HepG2 (cell line): ENCODE measurements around the gene LGALS1. TPM values are rescaled to one million over a fixed set of nuclear protein-coding genes. Genes with fewer than 3 reads are reported as not detected.

Experiments used
- EEA1 ChIP-seq: sonication (generic); formaldehyde crosslinking; IDR thresholded peaks from 2 replicates; pipeline ENCODE4 v1.5.1; 2020; ENCODE audit warnings: mild to moderate bottlenecking, missing genetic modification reagents, borderline replicate concordance
- HNRNPLL ChIP-seq: fragments of 200-400 bp; formaldehyde crosslinking; IDR thresholded peaks from 2 replicates; pipeline ENCODE4 v1.6.1; 2017; ENCODE audit warnings: mild to moderate bottlenecking, low read depth, low read length; ENCODE audit not compliant: poor library complexity, severe bottlenecking
- JUN ChIP-seq: sonication (generic); formaldehyde crosslinking; IDR thresholded peaks from 2 replicates; pipeline ENCODE4 v1.4.0; 2020; ENCODE audit warnings: mild to moderate bottlenecking, missing genetic modification reagents
- MTERF4 ChIP-seq: sonication (generic); formaldehyde crosslinking; IDR thresholded peaks from 2 replicates; pipeline ENCODE4 v1.8.0; 2023; ENCODE audit warnings: mild to moderate bottlenecking, missing genetic modification reagents
- MXD1 ChIP-seq: sonication (generic); formaldehyde crosslinking; IDR thresholded peaks from 2 replicates; pipeline ENCODE4 v1.4.0; 2020; ENCODE audit warnings: mild to moderate bottlenecking, missing genetic modification reagents
- MXD4 ChIP-seq: IDR thresholded peaks from 2 replicates; pipeline ENCODE4 v1.6.1; 2016; ENCODE audit warnings: mild to moderate bottlenecking, missing biosample characterization, missing genetic modification reagents
- STAT5B ChIP-seq: sonication (generic); formaldehyde crosslinking; IDR thresholded peaks from 2 replicates; pipeline ENCODE4 v1.4.0; 2020; ENCODE audit warnings: missing genetic modification reagents
- TBL1XR1 ChIP-seq: fragments of 150-350 bp; IDR thresholded peaks from 2 replicates; pipeline ENCODE4 v1.6.1; 2014; ENCODE audit warnings: borderline replicate concordance, low read length; ENCODE audit not compliant: partially characterized antibody
- THAP11 ChIP-seq: IDR thresholded peaks from 2 replicates; pipeline ENCODE4 v1.6.1; 2016; ENCODE audit warnings: missing biosample characterization, missing genetic modification reagents
- ZNF20 ChIP-seq: sonication (generic); formaldehyde crosslinking; IDR thresholded peaks from 2 replicates; pipeline ENCODE4 v1.4.0; 2020; ENCODE audit warnings: mild to moderate bottlenecking, moderate library complexity, missing genetic modification reagents
- ZNF235 ChIP-seq: sonication (generic); formaldehyde crosslinking; IDR thresholded peaks from 2 replicates; pipeline ENCODE4 v1.8.1; 2023; ENCODE audit warnings: mild to moderate bottlenecking, missing genetic modification reagents, borderline replicate concordance
- ZNF367 ChIP-seq: sonication (generic); formaldehyde crosslinking; IDR thresholded peaks from 2 replicates; pipeline ENCODE4 v1.4.0; 2020; ENCODE audit warnings: missing genetic modification reagents, borderline replicate concordance
- ZNF572 ChIP-seq: sonication (generic); formaldehyde crosslinking; IDR thresholded peaks from 2 replicates; pipeline ENCODE4 v1.5.1; 2020; ENCODE audit warnings: mild to moderate bottlenecking, missing genetic modification reagents
- ZNF674 ChIP-seq: sonication (generic); formaldehyde crosslinking; IDR thresholded peaks from 2 replicates; pipeline ENCODE4 v1.5.0; 2020; ENCODE audit warnings: low read depth, mild to moderate bottlenecking, missing genetic modification reagents
- ZNF737 ChIP-seq: sonication (generic); formaldehyde crosslinking; IDR thresholded peaks from 2 replicates; pipeline ENCODE4 v1.5.0; 2020; ENCODE audit warnings: missing genetic modification reagents, mild to moderate bottlenecking, borderline replicate concordance
- ZSCAN25 ChIP-seq: sonication (generic); formaldehyde crosslinking; IDR thresholded peaks from 2 replicates; pipeline ENCODE4 v1.8.0; 2022; ENCODE audit warnings: mild to moderate bottlenecking, missing genetic modification reagents
- ZSCAN29 ChIP-seq: sonication (generic); formaldehyde crosslinking; conservative IDR thresholded peaks from 2 replicates; pipeline ENCODE4 v1.4.0; 2020; ENCODE audit warnings: mild to moderate bottlenecking, missing genetic modification reagents
- polyA plus RNA-seq, 8 experiments: library from polyadenylated mRNA; depleted of rRNA in 3 of 8; stranded (reverse) in 7 of 8; unstranded in 1 of 8; fragments of >200 nt; fragmentation: Illumina TruSeq in 4 of 8; extraction: Trizol in 4 of 8; gene quantifications; 2 replicates each; pipeline versions ENCODE4 v1.2.1 to v1.2.3, GENCODE V29; 2011 to 2016; ENCODE audit warnings: low read depth in 4 of 8, missing spikeins in 1 of 8, mixed read lengths in 1 of 8; ENCODE audit not compliant: insufficient read depth in 1 of 8
- total RNA-seq, 5 experiments: library from RNA; depleted of rRNA; stranded (reverse); fragments of >200 nt; fragmentation: Illumina TruSeq; extraction: Trizol; gene quantifications; 2 replicates each; pipeline ENCODE4 v1.2.3, GENCODE V29; 2016; ENCODE audit warnings: low read depth in 1 of 5
- TF ChIP-seq, protein P1 (sequence below): sonication (generic); formaldehyde crosslinking; IDR thresholded peaks from 2 replicates; pipeline ENCODE4 v1.4.0; 2020; ENCODE audit warnings: low read depth, missing genetic modification reagents
- TF ChIP-seq, protein P2 (sequence below): sonication (generic); formaldehyde crosslinking; IDR thresholded peaks from 2 replicates; pipeline ENCODE4 v1.5.0; 2020; ENCODE audit warnings: mild to moderate bottlenecking, missing genetic modification reagents, borderline replicate concordance

Gene LGALS1
- total and polyA plus RNA-seq, 2 of the 13 experiments (the other 11 are each of a cell fraction or from before 2014, with no cell fraction given): 103 to 858 TPM

DNA sequence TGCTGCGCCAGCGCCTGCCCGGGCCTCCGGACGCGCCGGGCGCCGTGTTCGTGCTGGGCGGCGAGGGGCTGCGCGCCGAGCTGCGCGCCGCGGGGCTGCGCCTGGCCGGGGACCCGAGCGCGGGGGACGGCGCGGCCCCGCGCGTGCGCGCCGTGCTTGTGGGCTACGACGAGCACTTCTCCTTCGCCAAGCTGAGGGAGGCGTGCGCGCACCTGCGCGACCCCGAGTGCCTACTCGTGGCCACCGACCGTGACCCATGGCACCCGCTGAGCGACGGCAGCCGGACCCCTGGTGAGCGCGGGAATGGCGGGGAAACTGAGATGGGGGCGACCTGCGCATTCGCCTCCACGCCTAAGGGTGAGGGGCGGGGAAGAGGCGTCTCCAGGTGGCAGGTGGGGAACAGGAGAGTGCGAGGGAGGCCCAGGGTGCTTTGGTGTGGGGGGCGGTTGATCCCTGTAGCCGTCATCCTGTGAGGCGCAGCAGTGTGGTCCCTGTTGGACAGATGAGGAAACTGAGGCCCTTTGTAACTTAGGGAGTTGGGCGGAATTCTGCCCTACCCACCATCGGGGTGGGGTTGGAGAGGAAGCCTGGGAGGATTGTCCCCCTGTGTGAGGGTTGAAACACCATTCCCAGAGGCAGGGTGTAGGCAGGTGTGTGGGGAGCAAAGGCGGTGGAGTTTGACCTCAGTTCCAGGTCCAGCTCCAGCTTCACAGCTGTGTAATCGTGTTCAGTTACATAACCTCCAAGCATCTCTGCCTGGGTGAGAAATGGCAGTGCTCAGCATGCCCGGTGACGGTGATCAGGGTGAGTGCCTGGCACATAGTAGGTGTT lies 16.2 kb upstream of the LGALS1 start (continued):
- TF ChIP-seq, protein P1, sequence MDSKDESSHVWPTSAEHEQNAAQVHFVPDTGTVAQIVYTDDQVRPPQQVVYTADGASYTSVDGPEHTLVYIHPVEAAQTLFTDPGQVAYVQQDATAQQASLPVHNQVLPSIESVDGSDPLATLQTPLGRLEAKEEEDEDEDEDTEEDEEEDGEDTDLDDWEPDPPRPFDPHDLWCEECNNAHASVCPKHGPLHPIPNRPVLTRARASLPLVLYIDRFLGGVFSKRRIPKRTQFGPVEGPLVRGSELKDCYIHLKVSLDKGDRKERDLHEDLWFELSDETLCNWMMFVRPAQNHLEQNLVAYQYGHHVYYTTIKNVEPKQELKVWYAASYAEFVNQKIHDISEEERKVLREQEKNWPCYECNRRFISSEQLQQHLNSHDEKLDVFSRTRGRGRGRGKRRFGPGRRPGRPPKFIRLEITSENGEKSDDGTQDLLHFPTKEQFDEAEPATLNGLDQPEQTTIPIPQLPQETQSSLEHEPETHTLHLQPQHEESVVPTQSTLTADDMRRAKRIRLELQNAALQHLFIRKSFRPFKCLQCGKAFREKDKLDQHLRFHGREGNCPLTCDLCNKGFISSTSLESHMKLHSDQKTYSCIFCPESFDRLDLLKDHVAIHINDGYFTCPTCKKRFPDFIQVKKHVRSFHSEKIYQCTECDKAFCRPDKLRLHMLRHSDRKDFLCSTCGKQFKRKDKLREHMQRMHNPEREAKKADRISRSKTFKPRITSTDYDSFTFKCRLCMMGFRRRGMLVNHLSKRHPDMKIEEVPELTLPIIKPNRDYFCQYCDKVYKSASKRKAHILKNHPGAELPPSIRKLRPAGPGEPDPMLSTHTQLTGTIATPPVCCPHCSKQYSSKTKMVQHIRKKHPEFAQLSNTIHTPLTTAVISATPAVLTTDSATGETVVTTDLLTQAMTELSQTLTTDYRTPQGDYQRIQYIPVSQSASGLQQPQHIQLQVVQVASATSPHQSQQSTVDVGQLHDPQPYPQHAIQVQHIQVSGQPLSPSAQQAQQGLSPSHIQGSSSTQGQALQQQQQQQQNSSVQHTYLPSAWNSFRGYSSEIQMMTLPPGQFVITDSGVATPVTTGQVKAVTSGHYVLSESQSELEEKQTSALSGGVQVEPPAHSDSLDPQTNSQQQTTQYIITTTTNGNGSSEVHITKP (CRISPR knock-in tag): 0 out of 2 replicates have a peak, but pooled peaks have one; percentile 44
- TF ChIP-seq EEA1 (CRISPR knock-in tag): peak; percentile 17; the same call in 1 of the 2 replicates
- peak; percentile 98 for TF ChIP-seq ZSCAN25
- no peak for TF ChIP-seq ZNF367 (CRISPR knock-in tag)
- no peak; the same call in 1 of the 2 replicates for TF ChIP-seq MXD4 (CRISPR knock-in tag)
- TF ChIP-seq ZNF572 (CRISPR knock-in tag): peak; percentile 92; the same call in 1 of the 2 replicates
- TF ChIP-seq ZSCAN29: no peak
- no peak for TF ChIP-seq ZNF674
- TF ChIP-seq ZNF737 (CRISPR knock-in tag): no peak
- peak; percentile 24 for TF ChIP-seq HNRNPLL
- TF ChIP-seq, protein P2, sequence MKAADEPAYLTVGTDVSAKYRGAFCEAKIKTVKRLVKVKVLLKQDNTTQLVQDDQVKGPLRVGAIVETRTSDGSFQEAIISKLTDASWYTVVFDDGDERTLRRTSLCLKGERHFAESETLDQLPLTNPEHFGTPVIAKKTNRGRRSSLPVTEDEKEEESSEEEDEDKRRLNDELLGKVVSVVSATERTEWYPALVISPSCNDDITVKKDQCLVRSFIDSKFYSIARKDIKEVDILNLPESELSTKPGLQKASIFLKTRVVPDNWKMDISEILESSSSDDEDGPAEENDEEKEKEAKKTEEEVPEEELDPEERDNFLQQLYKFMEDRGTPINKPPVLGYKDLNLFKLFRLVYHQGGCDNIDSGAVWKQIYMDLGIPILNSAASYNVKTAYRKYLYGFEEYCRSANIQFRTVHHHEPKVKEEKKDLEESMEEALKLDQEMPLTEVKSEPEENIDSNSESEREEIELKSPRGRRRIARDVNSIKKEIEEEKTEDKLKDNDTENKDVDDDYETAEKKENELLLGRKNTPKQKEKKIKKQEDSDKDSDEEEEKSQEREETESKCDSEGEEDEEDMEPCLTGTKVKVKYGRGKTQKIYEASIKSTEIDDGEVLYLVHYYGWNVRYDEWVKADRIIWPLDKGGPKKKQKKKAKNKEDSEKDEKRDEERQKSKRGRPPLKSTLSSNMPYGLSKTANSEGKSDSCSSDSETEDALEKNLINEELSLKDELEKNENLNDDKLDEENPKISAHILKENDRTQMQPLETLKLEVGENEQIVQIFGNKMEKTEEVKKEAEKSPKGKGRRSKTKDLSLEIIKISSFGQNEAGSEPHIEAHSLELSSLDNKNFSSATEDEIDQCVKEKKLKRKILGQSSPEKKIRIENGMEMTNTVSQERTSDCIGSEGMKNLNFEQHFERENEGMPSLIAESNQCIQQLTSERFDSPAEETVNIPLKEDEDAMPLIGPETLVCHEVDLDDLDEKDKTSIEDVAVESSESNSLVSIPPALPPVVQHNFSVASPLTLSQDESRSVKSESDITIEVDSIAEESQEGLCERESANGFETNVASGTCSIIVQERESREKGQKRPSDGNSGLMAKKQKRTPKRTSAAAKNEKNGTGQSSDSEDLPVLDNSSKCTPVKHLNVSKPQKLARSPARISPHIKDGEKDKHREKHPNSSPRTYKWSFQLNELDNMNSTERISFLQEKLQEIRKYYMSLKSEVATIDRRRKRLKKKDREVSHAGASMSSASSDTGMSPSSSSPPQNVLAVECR (CRISPR knock-in tag): peak; percentile 92; the same call in 1 of the 2 replicates
- 0 out of 2 replicates have a peak, but pooled peaks have one; percentile 28 for TF ChIP-seq JUN
- no peak; the same call in 1 of the 2 replicates for TF ChIP-seq MXD1 (CRISPR knock-in tag)
- no peak for TF ChIP-seq ZNF20 (CRISPR knock-in tag)
- TF ChIP-seq MTERF4 (CRISPR knock-in tag): peak; percentile 71; the same call in 1 of the 2 replicates
- peak; percentile 68 for TF ChIP-seq THAP11
- 0 out of 2 replicates have a peak, but pooled peaks have one; percentile 11 for TF ChIP-seq ZNF235 (CRISPR knock-in tag)
- peak; percentile 19 for TF ChIP-seq TBL1XR1
- TF ChIP-seq STAT5B (CRISPR knock-in tag): no peak
